Lower lobe of right lung (tissue), 2 donors: ENCODE data around the gene ACSS1. TPM values are rescaled to one million over a fixed set of nuclear protein-coding genes. Genes with fewer than 3 reads are reported as not detected.

ENCODE experiments used
- ATAC-seq, 2 donors: fragments of 200-7000 bp; cut with Tn5 transposase; one replicate each; pipeline ENCODE4 v1.9.1; 2020 to 2022; ENCODE audit warnings: mild to moderate bottlenecking in 2 of 2, moderate library complexity in 2 of 2
- DNase-seq: peaks from one replicate; pipeline ENCODE4 v3.0.0-alpha.2; 2020
- H3K27ac ChIP-seq: fragments of 200-600 bp; one replicate; pipeline ENCODE4 v1.8.0; 2022
- H3K27me3 ChIP-seq: fragments of 200-600 bp; one replicate; pipeline ENCODE4 v1.8.0; 2022; ENCODE audit warnings: low read depth
- H3K36me3 ChIP-seq: fragments of 200-600 bp; one replicate; pipeline ENCODE4 v1.8.0; 2022; ENCODE audit warnings: mild to moderate bottlenecking
- H3K4me1 ChIP-seq: fragments of 200-600 bp; one replicate; pipeline ENCODE4 v1.8.0; 2022
- H3K4me3 ChIP-seq: fragments of 200-600 bp; one replicate; pipeline ENCODE4 v1.8.0; 2022; ENCODE audit warnings: mild to moderate bottlenecking
- H3K9me3 ChIP-seq: fragments of 200-600 bp; one replicate; pipeline ENCODE4 v1.8.0; 2022
- intact Hi-C: fragments of 100-400 bp; cut with DNase I; formaldehyde crosslinking; loops from one replicate; pipeline ENCODE4 v1.11.0; 2022
- total RNA-seq: library from RNA; stranded (reverse); fragmentation: NEBNext Ultra II Directional; extraction: Animal tissue kit (Norgen Biotek cat#: 25700); gene quantifications from one replicate; pipeline ENCODE4 v1.2.1, GENCODE V29; 2021
- TF ChIP-seq, protein P1 (sequence below): fragments of 200-600 bp; IDR thresholded peaks from one replicate; pipeline ENCODE4 v1.8.0; 2022; ENCODE audit warnings: antibody characterized with exemption, mild to moderate bottlenecking
- donor health status: DM: no; HTN: yes; CAD: no; lungs with severe emphysema.

ACSS1 gene
- total RNA-seq, 1 donor from 2014 or later: 41.8 TPM

DNA sequence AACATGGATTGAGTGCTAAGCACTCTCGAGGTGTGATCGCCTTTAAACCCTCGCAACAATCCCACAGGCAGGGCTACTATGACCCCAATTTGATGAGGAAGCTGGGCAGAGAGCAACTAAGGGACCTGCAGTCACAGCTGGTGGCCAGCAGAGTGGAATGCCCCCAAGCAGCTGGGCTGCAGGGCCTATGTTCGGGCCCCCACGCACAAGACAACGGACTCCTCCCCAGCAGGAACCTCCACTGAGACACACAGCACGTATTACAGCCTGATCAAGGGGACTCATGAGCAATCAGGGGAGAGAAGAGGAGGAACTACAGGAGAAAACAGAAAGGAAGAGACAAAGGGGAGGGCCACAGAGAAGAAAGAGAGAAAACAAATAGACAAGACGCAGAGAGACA lies 87.2 kb downstream of the ACSS1 start:
- Histone ChIP-seq H3K27me3 (no peaks in the 10 kb centered on the region), H3K27ac (no peak overlapping the region), H3K4me1 (no peaks in the 10 kb centered on the region), H3K4me3 (no peak overlapping the region), H3K9me3 (no peaks in the 10 kb centered on the region), H3K36me3 (peaks cover 82% of the 10 kb centered on the region)
- TF ChIP-seq, protein P1, sequence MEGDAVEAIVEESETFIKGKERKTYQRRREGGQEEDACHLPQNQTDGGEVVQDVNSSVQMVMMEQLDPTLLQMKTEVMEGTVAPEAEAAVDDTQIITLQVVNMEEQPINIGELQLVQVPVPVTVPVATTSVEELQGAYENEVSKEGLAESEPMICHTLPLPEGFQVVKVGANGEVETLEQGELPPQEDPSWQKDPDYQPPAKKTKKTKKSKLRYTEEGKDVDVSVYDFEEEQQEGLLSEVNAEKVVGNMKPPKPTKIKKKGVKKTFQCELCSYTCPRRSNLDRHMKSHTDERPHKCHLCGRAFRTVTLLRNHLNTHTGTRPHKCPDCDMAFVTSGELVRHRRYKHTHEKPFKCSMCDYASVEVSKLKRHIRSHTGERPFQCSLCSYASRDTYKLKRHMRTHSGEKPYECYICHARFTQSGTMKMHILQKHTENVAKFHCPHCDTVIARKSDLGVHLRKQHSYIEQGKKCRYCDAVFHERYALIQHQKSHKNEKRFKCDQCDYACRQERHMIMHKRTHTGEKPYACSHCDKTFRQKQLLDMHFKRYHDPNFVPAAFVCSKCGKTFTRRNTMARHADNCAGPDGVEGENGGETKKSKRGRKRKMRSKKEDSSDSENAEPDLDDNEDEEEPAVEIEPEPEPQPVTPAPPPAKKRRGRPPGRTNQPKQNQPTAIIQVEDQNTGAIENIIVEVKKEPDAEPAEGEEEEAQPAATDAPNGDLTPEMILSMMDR: no peak
- DNase-seq (peak; percentile 39), ATAC-seq (peak in 1 of 2 donors; percentile 51)
- intact Hi-C loops: no loop called here

DNA sequence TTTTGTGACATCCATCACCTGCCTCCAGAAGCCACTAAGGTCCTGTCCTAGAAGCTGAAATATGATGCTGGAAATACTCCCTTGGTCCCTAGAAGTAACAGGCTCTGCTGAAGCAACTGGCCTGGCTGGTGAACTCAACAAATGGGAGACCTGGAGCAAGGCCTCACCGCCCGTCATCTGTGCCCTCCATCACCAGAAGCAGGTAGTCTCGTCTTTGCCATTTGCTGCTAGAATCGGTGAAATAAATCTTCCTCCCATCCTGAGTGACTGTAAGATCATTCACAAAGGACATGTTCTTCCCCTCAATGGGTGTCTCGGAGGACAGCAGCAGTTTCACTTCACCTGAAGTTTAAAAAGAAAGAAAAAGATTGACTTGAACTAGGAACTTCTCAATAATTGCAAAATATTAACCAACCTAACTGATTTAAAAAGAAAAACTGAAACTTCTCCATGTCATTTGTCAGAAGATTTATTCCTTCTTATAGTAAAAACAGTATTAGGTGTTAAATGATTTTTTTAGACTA lies 87.8 kb downstream of the ACSS1 start:
- Histone ChIP-seq H3K27ac (no peak overlapping the region), H3K36me3 (peaks cover 88% of the 10 kb centered on the region), H3K4me3 (no peak overlapping the region), H3K27me3 (no peaks in the 10 kb centered on the region), H3K9me3 (no peaks in the 10 kb centered on the region), H3K4me1 (no peaks in the 10 kb centered on the region)
- TF ChIP-seq, protein P1: no peak
- no peak for DNase-seq
- ATAC-seq: no peak
- intact Hi-C loops: no loop called here

DNA sequence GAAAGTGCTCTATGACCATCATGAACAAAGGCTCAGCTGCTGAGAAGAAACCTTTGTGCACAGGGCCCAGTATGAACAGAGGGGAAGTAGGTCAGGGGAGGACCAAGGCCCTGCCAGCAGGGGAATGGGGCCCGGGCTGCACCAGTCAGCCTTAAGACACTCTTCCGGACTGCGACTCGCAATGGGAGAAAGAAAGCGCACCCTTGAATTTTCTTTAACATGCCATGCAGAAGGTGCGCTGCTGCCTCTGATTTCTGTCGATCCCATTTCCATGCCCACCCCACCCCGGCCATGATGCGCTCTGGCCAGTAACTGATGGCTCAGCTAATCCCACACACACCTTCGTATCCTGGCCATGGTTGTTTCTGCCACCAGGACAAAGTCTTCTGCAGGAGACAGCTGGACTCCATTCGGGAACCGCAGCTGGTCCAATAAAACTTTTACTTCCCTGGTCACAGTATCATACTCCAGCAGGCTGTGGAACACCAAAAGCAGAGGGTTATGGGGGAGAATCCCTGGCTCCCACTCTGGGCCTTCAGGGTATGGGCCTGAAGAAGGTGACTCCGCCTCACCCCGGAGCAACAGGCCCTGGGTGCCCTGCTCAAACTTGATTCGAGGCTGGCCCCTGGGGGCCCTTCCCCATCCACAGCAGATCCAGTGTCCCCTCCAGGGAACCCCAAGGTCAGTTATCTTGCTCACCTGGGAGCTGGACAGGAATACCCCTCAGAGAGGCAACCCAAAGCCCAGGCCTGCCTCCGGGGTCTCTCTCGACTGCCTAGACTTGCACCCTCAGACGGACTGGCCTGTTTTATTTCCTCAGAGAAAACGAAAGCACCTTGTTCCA lies 88.5 kb downstream of the ACSS1 start:
- H3K27me3 ChIP-seq: no peaks in the 10 kb centered on the region
- peak; percentile 30 for DNase-seq
- H3K36me3 ChIP-seq: peaks cover 95% of the 10 kb centered on the region
- no peaks in the 10 kb centered on the region for H3K4me1 ChIP-seq
- no peak for ATAC-seq
- H3K9me3 ChIP-seq: no peaks in the 10 kb centered on the region
- TF ChIP-seq, protein P1: no peak
- H3K4me3 ChIP-seq: no peak overlapping the region
- intact Hi-C loops: no loop called here
- H3K27ac ChIP-seq: no peak overlapping the region

DNA sequence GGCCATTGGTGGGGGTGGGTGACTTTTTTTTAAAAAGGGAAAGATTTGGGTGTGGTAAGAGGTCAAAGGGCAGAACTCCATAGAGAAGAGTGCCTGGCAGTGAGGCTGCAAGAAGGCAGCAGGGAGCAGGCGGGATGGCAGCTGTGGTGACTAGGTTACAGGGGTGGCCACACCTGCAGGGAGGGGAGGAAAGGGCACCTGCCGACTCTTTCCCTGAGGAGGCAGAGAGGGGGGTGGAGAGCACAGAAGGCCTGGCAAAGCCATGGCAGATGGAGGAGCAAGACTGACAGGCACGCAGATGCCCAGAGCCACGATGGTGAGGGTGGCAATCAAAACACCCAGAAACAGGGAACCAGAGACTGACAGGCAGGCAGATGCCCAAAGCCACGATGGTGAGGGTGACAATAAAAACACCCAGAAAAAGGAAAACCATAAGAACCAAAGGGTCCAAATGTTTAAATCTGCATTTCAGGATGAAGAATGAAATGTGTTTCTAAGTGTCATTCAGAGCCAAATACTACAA lies 89.6 kb downstream of the ACSS1 start:
- Histone ChIP-seq H3K27ac (no peak overlapping the region), H3K4me3 (no peak overlapping the region), H3K27me3 (no peaks in the 10 kb centered on the region), H3K9me3 (no peaks in the 10 kb centered on the region), H3K36me3 (peaks cover 98% of the 10 kb centered on the region), H3K4me1 (no peaks in the 10 kb centered on the region)
- TF ChIP-seq, protein P1: no peak
- ATAC-seq (no peak), DNase-seq (peak; percentile 6)
- intact Hi-C loops: no loop called here

DNA sequence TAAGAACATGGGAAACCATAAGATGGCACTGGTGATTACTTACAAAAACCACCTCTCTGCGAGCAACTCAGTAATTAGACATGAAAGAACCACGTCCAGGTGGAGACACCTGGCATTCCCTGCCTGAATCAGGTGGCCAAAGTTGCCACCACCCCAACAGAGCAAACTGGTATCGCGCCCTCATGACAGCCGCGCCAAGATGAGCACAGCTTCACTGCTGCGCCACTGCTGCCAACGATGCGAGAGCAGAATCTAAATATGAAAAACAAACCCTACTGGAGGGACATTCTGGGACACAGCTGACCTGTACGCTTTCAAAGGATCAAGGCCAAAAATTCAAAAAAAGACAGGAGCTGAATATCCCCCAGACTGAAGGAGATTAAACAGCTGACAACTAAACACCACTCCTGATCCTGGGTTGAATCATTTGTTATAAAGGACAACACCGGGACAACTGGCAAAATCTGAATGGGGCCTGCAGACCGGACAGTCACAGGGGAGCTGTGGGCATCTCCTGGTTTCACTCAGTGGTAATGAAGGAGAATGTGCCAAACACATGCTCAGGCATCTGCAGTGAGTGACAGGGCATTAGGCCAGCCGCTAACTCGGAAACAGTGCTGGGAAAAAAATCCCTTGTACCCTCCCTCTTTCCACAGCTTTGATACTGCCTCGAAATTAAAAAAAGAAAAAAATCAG lies 91.5 kb downstream of the ACSS1 start:
- intact Hi-C loops: no loop called here

More for the DNA sequence above, 91.5 kb downstream of the ACSS1 start:
- no peak for ATAC-seq
- Histone ChIP-seq H3K27ac (no peak overlapping the region), H3K27me3 (no peaks in the 10 kb centered on the region), H3K4me3 (no peak overlapping the region), H3K4me1 (no peaks in the 10 kb centered on the region), H3K36me3 (peaks cover 96% of the 10 kb centered on the region), H3K9me3 (no peaks in the 10 kb centered on the region)
- DNase-seq: peak; percentile 13
- TF ChIP-seq, protein P1: no peak
